Measurements from ENCODE around the gene KIRREL3. TPM values are rescaled to one million over a fixed set of nuclear protein-coding genes. Genes with fewer than 3 reads are reported as not detected.

The KIRREL3 gene
- total and polyA plus RNA-seq, 9 of the 15 experiments (the other 6 are each of a cell fraction or from before 2014, with no cell fraction given), result 0.04 to 0.10 TPM; not detected in 7

- no peak for TF ChIP-seq ZNF609 (CRISPR knock-in tag; IDR thresholded peaks at IDR 0.05; ENCODE audit: borderline replicate concordance)
- no peak for TF ChIP-seq HNRNPK (IDR thresholded peaks at IDR 0.05; ENCODE audit: low read depth, low read length, poor library complexity, severe bottlenecking)
- TF ChIP-seq ASH1L (IDR thresholded peaks at IDR 0.05; ENCODE audit: borderline replicate concordance, low read depth, partially characterized antibody), result no peak
- TF ChIP-seq RAD21 (CRISPR knock-in tag; conservative IDR thresholded peaks at IDR 0.05 in 1 of 2, IDR thresholded peaks at IDR 0.05 in 1 of 2), result no peak
- TF ChIP-seq RB1 (IDR thresholded peaks at IDR 0.05; ENCODE audit: low read depth), result no peak
- TF ChIP-seq MIER1 (IDR thresholded peaks at IDR 0.05; ENCODE audit: low read depth), result no peak
- no peak for TF ChIP-seq PML (IDR thresholded peaks at IDR 0.05; ENCODE audit: low read length)
- no peak for TF ChIP-seq LEF1 (IDR thresholded peaks at IDR 0.05)
- no peak for TF ChIP-seq ZNF263 (CRISPR knock-in tag; IDR thresholded peaks at IDR 0.05; ENCODE audit: borderline replicate concordance)
- peak; percentile 72 for TF ChIP-seq MAFG (tag; conservative IDR thresholded peaks at IDR 0.05)
- TF ChIP-seq ZNF23 (CRISPR knock-in tag; IDR thresholded peaks at IDR 0.05), result no peak
- no peak for TF ChIP-seq ZBTB11 (CRISPR knock-in tag; IDR thresholded peaks at IDR 0.05)
- peak; percentile 69 for TF ChIP-seq NFE2 (IDR thresholded peaks at IDR 0.05; ENCODE audit: low read depth)
- TF ChIP-seq ZNF444 (CRISPR knock-in tag; IDR thresholded peaks at IDR 0.05), result no peak
- no peak for TF ChIP-seq JUNB (CRISPR knock-in tag; conservative IDR thresholded peaks at IDR 0.05)
- no peak for TF ChIP-seq E2F1 (CRISPR knock-in tag; IDR thresholded peaks at IDR 0.05)
- TF ChIP-seq SMAD3 (CRISPR knock-in tag; conservative IDR thresholded peaks at IDR 0.05), result no peak
- TF ChIP-seq PRMT5 (CRISPR knock-in tag; IDR thresholded peaks at IDR 0.05), result no peak
- no peak for TF ChIP-seq HDAC6 (IDR thresholded peaks at IDR 0.05; ENCODE audit: low read depth, low read length)
- no peak for TF ChIP-seq ZNF408 (CRISPR knock-in tag; IDR thresholded peaks at IDR 0.05; ENCODE audit: low read depth)
Observed at GRCh38 chr11:126482586-126483108, 517.9 kb downstream of the KIRREL3 start (continued).

All from K562 (cell line).